Pancreas (tissue), 10 donors: ENCODE measurements around the gene PCCA. TPM values are rescaled to one million over a fixed set of nuclear protein-coding genes. Genes with fewer than 3 reads are reported as not detected.
"Not testable (repeated sequence)": the region's sequence is repeated elsewhere in the genome, so short reads cannot be mapped to it uniquely, and the experiment has no call there.

ENCODE experiments used
- ATAC-seq, 4 donors: fragments of 200-7000 bp; cut with Tn5 transposase; one replicate each; pipeline versions ENCODE4 v1.8.0 to v1.9.1; 2020; ENCODE audit warnings: mild to moderate bottlenecking in 4 of 4, moderate library complexity in 4 of 4
- DNase-seq, 6 donors: peaks; one replicate each; pipeline ENCODE4 v3.0.0-alpha.2; 2020
- FAIRE-seq: peaks from 2 replicates; lab custom pipeline; 2012; peaks lifted over from hg19 to GRCh38; lab: Jason Lieb, UNC
- H3K27ac ChIP-seq, 4 donors: fragments of 200-600 bp; sonication (generic); 1 replicate in 3 of 4; 2 replicates in 1 of 4; pipeline versions ENCODE4 v1.5.0 to v1.8.0; 2020
- H3K27me3 ChIP-seq, 4 donors: fragments of 200-600 bp; one replicate each; pipeline ENCODE4 v1.8.0; 2021
- H3K36me3 ChIP-seq, 3 donors: fragments of 200-600 bp; sonication (generic) in 1 of 3; one replicate each; pipeline versions ENCODE4 v1.5.0 to v1.8.0; 2020 to 2021
- H3K4me1 ChIP-seq, 3 donors: fragments of 200-600 bp; one replicate each; pipeline ENCODE4 v1.8.0; 2021
- H3K4me3 ChIP-seq, 4 donors: fragments of 200-600 bp; sonication (generic) in 2 of 4; one replicate each; pipeline versions ENCODE4 v1.5.0 to v1.8.0; 2020 to 2021
- H3K9me3 ChIP-seq, 4 donors: fragments of 200-600 bp; one replicate each; pipeline ENCODE4 v1.8.0; 2021
- WGBS, 2 donors: extraction: QIAGEN DNeasy Blood & Tissue Kit; methylation state at CpG; one replicate each; pipeline ENCODE4 v1.1.7; 2013; 5-methylcytosine and 5-hydroxymethylcytosine counted together
- intact Hi-C, 3 donors: fragments of 100-400 bp; cut with DNase I; formaldehyde crosslinking; loops; one replicate each; pipeline versions ENCODE4 v1.11.1 to v1.14.2; 2022
- polyA plus RNA-seq, 2 donors: library from polyadenylated mRNA; stranded (reverse); fragments of 200-250 nt; gene quantifications; one replicate each; pipeline ENCODE4 v1.2.3, GENCODE V29; 2013
- total RNA-seq, 6 donors: library from RNA; stranded (reverse); fragmentation: NEBNext Ultra II Directional in 4 of 6; extraction: Animal tissue kit (Norgen Biotek cat#: 25700) in 4 of 6; gene quantifications; one replicate each; pipeline versions ENCODE4 v1.2.1 to v1.2.4, GENCODE V29; 2021 to 2023
- TF ChIP-seq, protein P1 (sequence below), 4 donors: fragments of 200-600 bp; sonication (generic) in 3 of 4; IDR thresholded peaks; one replicate each; pipeline versions ENCODE4 v1.5.0 to v1.8.0; 2021; ENCODE audit warnings: antibody characterized with exemption in 4 of 4
- donor health status: healthy with polysubstance abuse.
- donor health status: DM: no; HTN: no; CAD: no; lungs with moderate emphysema.
- donor health status: DM: no; HTN: no; CAD: no.
- donor health status: control.
- donor health status: control.
- donor health status: Bipolar disorder and iron deficiency.
- donor health status: DM: yes; HTN: yes; CAD: no.
- donor health status: DM: no; HTN: no; CAD: no.
- donor health status: DM: no; HTN: no; CAD: no.
- donor health status: DM: yes; HTN: yes; CAD: no.

PCCA gene
- total and polyA plus RNA-seq, 8 donors = 14.2 to 32.1 (median 24.1) TPM

DNA sequence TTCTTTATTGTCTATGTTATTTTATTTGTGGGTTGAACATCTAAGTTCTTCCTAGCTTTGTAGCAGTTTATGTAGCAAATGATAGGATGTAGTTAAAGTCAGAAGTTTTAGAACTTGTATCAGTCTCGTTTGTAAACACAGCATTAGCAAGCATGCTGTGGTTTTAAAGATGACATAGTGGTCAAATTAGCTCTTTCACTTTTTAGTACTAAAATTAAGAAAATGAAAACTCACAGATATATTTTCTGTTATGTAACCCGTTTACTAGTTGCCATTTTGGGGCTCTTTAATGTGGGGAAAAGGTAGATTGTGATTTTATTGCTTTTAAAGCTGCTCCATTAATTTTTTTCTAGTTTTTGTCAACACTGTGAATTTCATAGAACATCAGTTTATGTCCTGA is 216.5 kb downstream of the PCCA start:
- no peak overlapping the region for H3K4me3 ChIP-seq
- 84 to 87% methylated on average over 2 of the region's 2 CpGs for WGBS, 2 donors

DNA sequence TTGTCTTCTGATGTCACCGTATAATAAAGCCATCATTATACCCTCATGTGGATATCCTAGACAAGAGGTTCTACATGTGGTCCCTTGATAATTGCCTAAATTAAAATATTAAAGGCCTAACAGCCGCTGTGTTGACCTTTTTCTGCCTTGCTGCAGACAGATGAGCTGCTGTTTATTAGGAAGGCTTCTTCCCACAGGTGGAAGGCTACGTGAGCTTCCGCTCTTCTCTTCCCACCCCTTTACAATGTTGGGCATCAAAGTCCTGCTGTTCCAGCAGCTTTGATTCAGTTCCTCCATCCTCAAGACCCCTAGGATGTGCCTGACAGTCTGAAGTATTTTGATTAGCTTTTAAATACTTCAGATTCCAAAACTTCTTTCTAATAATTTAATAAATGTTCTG is 217.1 kb downstream of the PCCA start:
- Histone ChIP-seq H3K4me3 (no peak overlapping the region), H3K9me3 (no peaks in the 10 kb centered on the region), H3K27me3 (no peaks in the 10 kb centered on the region), H3K27ac (no peak overlapping the region), H3K36me3 (no peaks in the 10 kb centered on the region), H3K4me1 (no peaks in the 10 kb centered on the region)
- intact Hi-C loops = no loop called here
- FAIRE-seq (no peak), DNase-seq (no peak), ATAC-seq (no peak)
- WGBS, 2 donors = 92 to 94% methylated on average over 4 of the region's 4 CpGs
- TF ChIP-seq, protein P1, sequence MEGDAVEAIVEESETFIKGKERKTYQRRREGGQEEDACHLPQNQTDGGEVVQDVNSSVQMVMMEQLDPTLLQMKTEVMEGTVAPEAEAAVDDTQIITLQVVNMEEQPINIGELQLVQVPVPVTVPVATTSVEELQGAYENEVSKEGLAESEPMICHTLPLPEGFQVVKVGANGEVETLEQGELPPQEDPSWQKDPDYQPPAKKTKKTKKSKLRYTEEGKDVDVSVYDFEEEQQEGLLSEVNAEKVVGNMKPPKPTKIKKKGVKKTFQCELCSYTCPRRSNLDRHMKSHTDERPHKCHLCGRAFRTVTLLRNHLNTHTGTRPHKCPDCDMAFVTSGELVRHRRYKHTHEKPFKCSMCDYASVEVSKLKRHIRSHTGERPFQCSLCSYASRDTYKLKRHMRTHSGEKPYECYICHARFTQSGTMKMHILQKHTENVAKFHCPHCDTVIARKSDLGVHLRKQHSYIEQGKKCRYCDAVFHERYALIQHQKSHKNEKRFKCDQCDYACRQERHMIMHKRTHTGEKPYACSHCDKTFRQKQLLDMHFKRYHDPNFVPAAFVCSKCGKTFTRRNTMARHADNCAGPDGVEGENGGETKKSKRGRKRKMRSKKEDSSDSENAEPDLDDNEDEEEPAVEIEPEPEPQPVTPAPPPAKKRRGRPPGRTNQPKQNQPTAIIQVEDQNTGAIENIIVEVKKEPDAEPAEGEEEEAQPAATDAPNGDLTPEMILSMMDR (IDR thresholded peaks at IDR 0.05) = no peak

More for the DNA sequence above, 216.5 kb downstream of the PCCA start:
- no peaks in the 10 kb centered on the region for H3K4me1 ChIP-seq
- H3K27ac ChIP-seq = no peak overlapping the region
- ATAC-seq = no peak
- DNase-seq = no peak
- TF ChIP-seq, protein P1 (IDR thresholded peaks at IDR 0.05) = no peak
- no peak for FAIRE-seq
- no peaks in the 10 kb centered on the region for H3K36me3 ChIP-seq
- intact Hi-C loops = no loop called here
- H3K9me3 ChIP-seq = no peaks in the 10 kb centered on the region
- no peaks in the 10 kb centered on the region for H3K27me3 ChIP-seq

DNA sequence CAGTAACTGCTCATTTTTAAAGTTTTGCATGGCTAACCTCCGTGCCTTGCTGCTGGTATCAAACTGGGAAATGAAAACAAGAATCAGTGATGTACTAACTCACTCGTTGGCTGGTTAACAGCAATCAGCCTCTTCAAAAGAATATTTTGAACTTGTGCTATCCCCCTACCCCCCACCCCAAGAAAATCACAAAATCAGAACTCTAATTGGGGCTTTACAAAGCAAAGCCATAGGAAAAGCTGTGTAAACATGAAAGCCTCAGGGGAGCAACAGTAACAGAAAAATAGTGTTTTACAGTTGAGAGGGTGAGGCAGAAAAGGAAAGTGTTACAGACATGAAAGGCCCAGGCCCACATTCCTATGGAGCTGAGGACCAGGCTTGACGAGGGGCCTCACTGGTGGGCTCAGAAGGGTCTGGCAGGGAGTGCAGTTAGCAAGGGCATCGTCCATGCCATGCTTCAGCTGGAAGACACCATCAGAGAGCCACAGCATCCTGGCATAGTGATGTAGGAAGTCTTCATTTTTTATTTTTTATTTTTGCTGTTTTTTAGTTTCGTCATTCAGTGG is 217.6 kb downstream of the PCCA start:
- WGBS, 2 donors = 82 to 89% methylated on average over 5 of the region's 5 CpGs
- Histone ChIP-seq H3K27me3 (no peaks in the 10 kb centered on the region), H3K4me3 (no peak overlapping the region), H3K4me1 (no peaks in the 10 kb centered on the region), H3K36me3 (no peaks in the 10 kb centered on the region), H3K27ac (no peak overlapping the region), H3K9me3 (no peaks in the 10 kb centered on the region)
- TF ChIP-seq, protein P1 (IDR thresholded peaks at IDR 0.05) = no peak
- FAIRE-seq (no peak), DNase-seq (no peak), ATAC-seq (no peak)
- intact Hi-C loops = no loop called here

- 93 to 95% methylated on average over 2 of the region's 2 CpGs for WGBS, 2 donors
- H3K36me3 ChIP-seq = no peaks in the 10 kb centered on the region
- FAIRE-seq (no peak), ATAC-seq (no peak), DNase-seq (no peak)
- TF ChIP-seq, protein P1 (IDR thresholded peaks at IDR 0.05) = no peak
- no peaks in the 10 kb centered on the region for H3K9me3 ChIP-seq
- no peak overlapping the region for H3K4me3 ChIP-seq
- H3K27me3 ChIP-seq = no peaks in the 10 kb centered on the region
- H3K27ac ChIP-seq = no peak overlapping the region
- intact Hi-C loops = no loop called here
- H3K4me1 ChIP-seq = no peaks in the 10 kb centered on the region
Observed at GRCh38 chr13:100314132-100314910, 225.4 kb downstream of the PCCA start.

- no peak for ATAC-seq
- Histone ChIP-seq H3K27ac (no peak overlapping the region), H3K36me3 (no peaks in the 10 kb centered on the region), H3K9me3 (no peaks in the 10 kb centered on the region), H3K27me3 (no peaks in the 10 kb centered on the region), H3K4me1 (no peaks in the 10 kb centered on the region), H3K4me3 (no peak overlapping the region)
- WGBS, 2 donors = 92 to 96% methylated on average over 1 of the region's 1 CpG
- intact Hi-C loops = no loop called here
- no peak for FAIRE-seq
- TF ChIP-seq, protein P1 (IDR thresholded peaks at IDR 0.05) = no peak
- DNase-seq = no peak
Observed at GRCh38 chr13:100315522-100315921, 226.6 kb downstream of the PCCA start.

DNA sequence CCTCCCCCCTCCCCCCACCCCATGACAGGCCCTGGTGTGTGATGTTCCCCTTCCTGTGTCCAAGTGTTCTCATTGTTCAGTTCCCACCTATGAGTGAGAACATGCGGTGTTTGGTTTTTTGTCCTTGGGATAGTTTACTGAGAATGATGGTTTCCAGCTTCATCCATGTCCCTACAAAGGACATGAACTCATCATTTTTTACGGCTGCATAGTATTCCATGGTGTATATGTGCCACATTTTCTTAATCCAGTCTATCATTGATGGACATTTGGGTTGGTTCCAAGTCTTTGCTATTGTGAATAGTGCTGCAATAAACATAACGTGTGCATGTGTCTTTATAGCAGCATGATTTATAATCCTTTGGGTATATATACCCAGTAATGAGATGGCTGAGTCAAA is 229.6 kb downstream of the PCCA start:
- 86 to 94% methylated on average over 3 of the region's 3 CpGs for WGBS, 2 donors

More for the DNA sequence above, 229.6 kb downstream of the PCCA start:
- intact Hi-C loops, H3K9me3 ChIP-seq, ATAC-seq, H3K27ac ChIP-seq, H3K36me3 ChIP-seq, H3K4me3 ChIP-seq, H3K4me1 ChIP-seq, DNase-seq, FAIRE-seq, H3K27me3 ChIP-seq: not testable (repeated sequence)
